K562 (cell line): ENCODE data around the gene NSMF. TPM values are rescaled to one million over a fixed set of nuclear protein-coding genes. Genes with fewer than 3 reads are reported as not detected.
A peak's percentile ranks its signal among the peaks of the same experiment; 100 is the strongest.

Experiments used
- ATAC-seq: fragments of 200-7000 bp; cut with Tn5 transposase; 3 replicates; pipeline ENCODE4 v1.9.1; 2020; ENCODE audit warnings: moderate library complexity
- BruUV-seq: library from RNA; stranded (reverse); fragments of 400-500 nt; replicated peaks from 2 replicates; lab custom pipeline; 2021; lab: Mats Ljungman, UMichigan
- CTCF ChIA-PET: fragments of 300-600 bp; formaldehyde crosslinking; extraction: SDS; loops from one replicate; lab custom pipeline; 2021; ENCODE audit warnings: low intra/inter-chr PET ratio; lab: Yijun Ruan, JAX
- POLR2A ChIA-PET: fragments of 300-600, 350-650 bp; sonication (Branson Sonifier 250); formaldehyde crosslinking; extraction: SDS; loops from one replicate; lab custom pipeline; 2021; ENCODE audit warnings: antibody characterized with exemption, inconsistent platforms; lab: Yijun Ruan, JAX
- DNase-seq, 4 experiments: peaks; one replicate each; pipeline versions ENCODE4 v3.0.0 to v3.0.0-alpha.2; 2011 to 2018; ENCODE audit warnings: low spot score in 3 of 4, mixed read lengths in 3 of 4; ENCODE audit errors: extremely low read depth in 1 of 4
- FAIRE-seq: peaks from 2 replicates; lab custom pipeline; 2011; peaks lifted over from hg19 to GRCh38; lab: Jason Lieb, UNC
- H2AFZ ChIP-seq: 2 replicates; pipeline ENCODE4 v1.6.0; 2011; ENCODE audit warnings: low read depth, low read length, control low read depth, inconsistent platforms
- H3K27ac ChIP-seq: fragments of 200-600 bp; 3 replicates; pipeline ENCODE4 v1.8.0; 2011; ENCODE audit warnings: low read depth, mild to moderate bottlenecking, control low read depth, inconsistent platforms, low read length, moderate library complexity, mixed read lengths; ENCODE audit errors: extremely low read depth
- H3K27me3 ChIP-seq, 2 experiments: fragments of 300-600 bp in 1 of 2; 2 replicates in 1 of 2; 3 replicates in 1 of 2; pipeline versions ENCODE4 v1.6.0 to v1.8.0; 2011; ENCODE audit warnings: inconsistent platforms in 2 of 2, low read length in 2 of 2, mild to moderate bottlenecking in 1 of 2, mixed read lengths in 1 of 2, moderate library complexity in 1 of 2; ENCODE audit not compliant: control insufficient read depth in 2 of 2, insufficient read depth in 2 of 2
- H3K36me3 ChIP-seq: fragments of 300-600 bp; 3 replicates; pipeline ENCODE4 v1.8.0; 2011; ENCODE audit warnings: mild to moderate bottlenecking, low read length, inconsistent platforms; ENCODE audit not compliant: control insufficient read depth, insufficient read depth
- H3K4me1 ChIP-seq, 2 experiments: fragments of 200-600 bp in 1 of 2; replicated peaks in 1 of 2; 2 replicates in 1 of 2; 3 replicates in 1 of 2; pipeline versions ENCODE4 v1.5.1 to v1.8.0; 2011; ENCODE audit warnings: inconsistent platforms in 2 of 2, low read length in 2 of 2, mild to moderate bottlenecking in 1 of 2, mixed read lengths in 1 of 2, moderate library complexity in 1 of 2; ENCODE audit not compliant: control insufficient read depth in 2 of 2, insufficient read depth in 2 of 2
- H3K4me2 ChIP-seq: 2 replicates; pipeline ENCODE4 v1.6.1; 2011; ENCODE audit warnings: low read length, control low read depth, inconsistent platforms, mixed read lengths; ENCODE audit not compliant: insufficient read depth
- H3K4me3 ChIP-seq: fragments of 200-600 bp; sonication (generic), shearing (Covaris generic); 2 replicates; pipeline ENCODE4 v1.5.1; 2016; ENCODE audit warnings: control low read depth, inconsistent platforms
- H3K79me2 ChIP-seq: fragments of 200-600 bp; 3 replicates; pipeline ENCODE4 v1.8.0; 2011; ENCODE audit warnings: low read length, inconsistent platforms; ENCODE audit not compliant: control insufficient read depth, insufficient read depth
- H3K9ac ChIP-seq, 2 experiments: 2 replicates each; pipeline versions ENCODE4 v1.6.0 to v1.6.1; 2011; ENCODE audit warnings: low read depth in 2 of 2, low read length in 2 of 2, control low read depth in 1 of 2, inconsistent platforms in 1 of 2, mild to moderate bottlenecking in 1 of 2, mixed read lengths in 1 of 2; ENCODE audit not compliant: insufficient read depth in 1 of 2
- H3K9me1 ChIP-seq: one replicate; pipeline ENCODE4 v1.6.0; 2011; ENCODE audit warnings: inconsistent platforms, mild to moderate bottlenecking, low read length, moderate library complexity; ENCODE audit not compliant: control insufficient read depth, insufficient read depth
- H3K9me3 ChIP-seq: replicated peaks from 2 replicates; pipeline ENCODE4 v1.5.1; 2011; ENCODE audit warnings: low read depth, low read length, inconsistent platforms; ENCODE audit not compliant: control insufficient read depth, insufficient read depth
- H4K20me1 ChIP-seq: replicated peaks from 2 replicates; pipeline ENCODE4 v1.6.1; 2011; ENCODE audit warnings: low read length, inconsistent platforms, mixed read lengths; ENCODE audit not compliant: control insufficient read depth, insufficient read depth
- HDAC2 ChIP-seq: fragments of 450-650 bp; IDR thresholded peaks from 2 replicates; pipeline ENCODE4 v1.6.1; 2016; ENCODE audit warnings: mild to moderate bottlenecking
- NFIC ChIP-seq: fragments of 450-650 bp; IDR thresholded peaks from 2 replicates; pipeline ENCODE4 v1.6.1; 2017; ENCODE audit warnings: mild to moderate bottlenecking, inconsistent platforms
- PCBP1 ChIP-seq: fragments of 200-400 bp; formaldehyde crosslinking; IDR thresholded peaks from 2 replicates; pipeline ENCODE4 v1.6.1; 2018; ENCODE audit warnings: mild to moderate bottlenecking, low read depth, low read length; ENCODE audit not compliant: poor library complexity, severe bottlenecking
- WGBS: fragments of 100-300 bp; shearing (Covaris generic); methylation state at CpG from one replicate; pipeline ENCODE4 v1.1.6; 2016; ENCODE audit warnings: low coverage, mixed read lengths; ENCODE audit not compliant: insufficient coverage; ENCODE audit errors: missing lambda C conversion rate; 5-methylcytosine and 5-hydroxymethylcytosine counted together
- in situ Hi-C: fragments of 300-500 bp; cut with MboI; formaldehyde crosslinking; loops from 4 replicates; pipeline ENCODE4 v1.15.0; 2018; ENCODE audit warnings: inconsistent platforms, mixed read lengths
- intact Hi-C: fragments of 100-400 bp; cut with micrococcal nuclease; formaldehyde crosslinking; loops from 2 replicates; pipeline ENCODE4 v1.14.2; 2022
- polyA plus RNA-seq, 8 experiments: library from polyadenylated mRNA; depleted of rRNA in 4 of 8; stranded (reverse) in 5 of 8; unstranded in 3 of 8; fragments of >200 nt; fragmentation: Nextera tagmentation in 2 of 8; fragmentation: Illumina TruSeq in 1 of 8; extraction: Ambion mirVana in 2 of 8; extraction: Trizol in 1 of 8; gene quantifications; 2 replicates each; pipeline versions ENCODE4 v1.2.1 to v1.2.3, GENCODE V29; 2011 to 2014; ENCODE audit warnings: inconsistent platforms in 1 of 8, missing spikeins in 1 of 8
- total RNA-seq, 7 experiments: library from RNA; depleted of rRNA in 6 of 7; stranded (reverse); fragments of >200 nt in 6 of 7; fragmentation: Illumina TruSeq in 2 of 7; extraction: Trizol in 2 of 7; gene quantifications; 2 replicates each; pipeline versions ENCODE4 v1.2.1 to v1.2.3, GENCODE V29; 2011 to 2021; ENCODE audit warnings: low replicate concordance in 1 of 7
- TF ChIP-seq, protein P1 (sequence below): sonication (generic); formaldehyde crosslinking; IDR thresholded peaks from 2 replicates; pipeline ENCODE4 v1.8.0; 2022; ENCODE audit warnings: mild to moderate bottlenecking, missing genetic modification reagents

Gene NSMF
- total and polyA plus RNA-seq, 9 of the 15 experiments (the other 6 are each of a cell fraction or from before 2014, with no cell fraction given) = 0.20 to 82.7 (median 29.3) TPM

DNA sequence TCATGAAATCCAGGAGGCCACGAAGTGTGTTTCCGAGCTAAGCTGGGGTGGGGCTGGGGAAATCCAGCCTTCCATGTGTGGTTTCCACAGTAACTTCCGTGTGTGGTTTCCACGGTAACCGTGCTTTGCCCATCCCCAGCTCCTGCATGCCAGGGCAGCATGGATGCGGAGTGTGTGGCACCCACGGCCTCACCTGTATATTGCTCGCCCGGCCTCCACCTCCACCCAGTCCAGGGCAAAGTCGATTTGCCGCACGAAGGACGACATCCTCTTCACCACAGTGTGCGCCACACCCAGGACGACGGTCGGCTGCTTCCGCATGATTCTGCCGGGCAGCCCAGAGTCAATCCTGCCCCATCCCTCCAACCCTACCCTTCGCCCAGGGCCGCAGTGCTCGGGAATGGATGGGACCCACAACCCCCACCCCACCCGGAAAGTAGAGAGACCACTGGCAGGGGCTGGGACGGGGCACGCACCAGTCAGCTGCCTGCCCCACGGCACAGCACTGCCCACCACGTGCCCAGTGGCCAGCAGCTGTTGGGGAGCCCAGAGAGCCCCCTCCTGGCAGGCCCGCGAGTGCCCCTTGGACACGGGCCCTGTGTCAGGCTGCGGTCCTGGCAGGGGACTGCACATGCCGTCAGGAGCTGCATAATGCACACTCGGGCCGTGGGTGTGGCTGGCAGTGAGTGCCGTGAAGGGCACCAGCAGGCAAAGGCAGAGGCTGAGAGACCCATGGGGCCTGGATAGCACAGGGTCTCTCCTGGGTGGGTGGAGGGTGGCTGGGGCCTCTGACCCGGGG lies 39.0 kb upstream of the NSMF start:
- H3K27ac ChIP-seq = no peak overlapping the region
- DNase-seq = no peak
- H3K27me3 ChIP-seq = peaks cover 0 to 30% of the 10 kb centered on the region in 2 experiments; a peak in 2 of 5 replicates
- ChIA-PET POLR2A (interaction anchor here (0.7 to 1.1 kb wide), 2 partner anchors 11 to 17 kb away, joined by 3 to 4 read pairs; no protein-coding TSS in a partner anchor), CTCF (no interaction called here)
- no peak overlapping the region for H3K4me3 ChIP-seq
- H3K9me1 ChIP-seq = no peaks in the 10 kb centered on the region
- no TSS peak for BruUV-seq
- in situ Hi-C loops = no loop called here
- H4K20me1 ChIP-seq = no peaks in the 10 kb centered on the region
- 56% methylated on average over 34 of the region's 36 CpGs for WGBS
- TF ChIP-seq HDAC2 (no peak), NFIC (no peak), PCBP1 (peak; percentile 27)
- TF ChIP-seq, protein P1, sequence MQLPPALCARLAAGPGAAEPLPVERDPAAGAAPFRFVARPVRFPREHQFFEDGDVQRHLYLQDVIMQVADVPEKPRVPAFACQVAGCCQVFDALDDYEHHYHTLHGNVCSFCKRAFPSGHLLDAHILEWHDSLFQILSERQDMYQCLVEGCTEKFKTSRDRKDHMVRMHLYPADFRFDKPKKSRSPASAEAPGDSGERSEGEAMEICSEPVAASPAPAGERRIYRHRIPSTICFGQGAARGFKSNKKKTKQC (CRISPR knock-in tag) = no peak
- ATAC-seq = no peak
- H3K4me2 ChIP-seq = no peak overlapping the region
- peak overlapping the region in 1 of 2 experiments; percentile 8; a peak in 1 of 4 replicates for H3K9ac ChIP-seq
- H3K4me1 ChIP-seq = peaks cover 14 to 71% of the 10 kb centered on the region in 2 experiments
- intact Hi-C loops = no loop called here
- no peaks in the 10 kb centered on the region for H3K36me3 ChIP-seq
- no peaks in the 10 kb centered on the region for H3K9me3 ChIP-seq
- FAIRE-seq = no peak
- H3K79me2 ChIP-seq = no peaks in the 10 kb centered on the region
- no peak overlapping the region for H2AFZ ChIP-seq
